Erythroblast (primary cell): ENCODE measurements around the gene IDI1.
"Not testable (repeated sequence)": the region's sequence is repeated elsewhere in the genome, so short reads cannot be mapped to it uniquely, and the experiment has no call there.

Source experiments
- DNase-seq, 2 experiments: peaks; one replicate each; lab custom pipeline; 2025; lab: John Stamatoyannopoulos, UW
- GATA1 ChIP-seq: IDR thresholded peaks from 2 replicates; pipeline ENCODE4 v1.6.1; 2011; ENCODE audit warnings: low read depth, mild to moderate bottlenecking, control low read depth, low read length, moderate library complexity
- POLR2A ChIP-seq: IDR thresholded peaks from 2 replicates; pipeline ENCODE4 v1.6.1; 2011; ENCODE audit warnings: mild to moderate bottlenecking, low read length

IDI1 gene

GRCh38 chr10:1054684-1055083 lies 5.8 kb upstream of the IDI1 start:
- TF ChIP-seq POLR2A (no peak), GATA1 (no peak)
- DNase-seq: no peak

- DNase-seq: no peak
- TF ChIP-seq POLR2A (no peak), GATA1 (no peak)
These were observed 1.6 kb upstream of the IDI1 start for GRCh38 chr10:1050554-1050953.

- peak; percentile 75 to 85 for DNase-seq
- TF ChIP-seq GATA1: peak; percentile 50
- no peak for TF ChIP-seq POLR2A
These were observed 1.2 kb upstream of the IDI1 start for GRCh38 chr10:1050145-1050544.

- DNase-seq: no peak
- no peak for TF ChIP-seq GATA1
These were observed 573 bp upstream of the IDI1 start for GRCh38 chr10:1049425-1049958.

- no peak for TF ChIP-seq GATA1
- TF ChIP-seq POLR2A: no peak
- peak; percentile 71 to 81 for DNase-seq
These were observed 579 bp downstream of the IDI1 start for GRCh38 chr10:1048349-1048731.

- no peak for TF ChIP-seq POLR2A
- peak; percentile 45 to 58 for DNase-seq
These were observed 982 bp downstream of the IDI1 start for GRCh38 chr10:1047937-1048336.

- no peak for DNase-seq
- TF ChIP-seq POLR2A (no peak), GATA1 (no peak)
These were observed 3.5 kb downstream of the IDI1 start for GRCh38 chr10:1045415-1045814.

GRCh38 chr10:1044964-1045363 lies 4.0 kb downstream of the IDI1 start:
- TF ChIP-seq GATA1 (no peak), POLR2A (peak; percentile 29)
- DNase-seq: no peak

- no peak for TF ChIP-seq GATA1
- TF ChIP-seq POLR2A: no peak
- peak in 1 of 2 experiments; percentile 28 for DNase-seq
These were observed 4.8 kb downstream of the IDI1 start for GRCh38 chr10:1044146-1044545.

GRCh38 chr10:1043532-1043995 lies 5.4 kb downstream of the IDI1 start:
- TF ChIP-seq GATA1 (no peak), POLR2A (no peak)
- DNase-seq: peak; percentile 42 to 46

- TF ChIP-seq POLR2A (no peak), GATA1 (no peak)
- DNase-seq: no peak
These were observed 7.4 kb downstream of the IDI1 start for GRCh38 chr10:1041514-1041913.

- no peak for DNase-seq
- TF ChIP-seq GATA1 (no peak), POLR2A (peak; percentile 18)
These were observed 8.8 kb downstream of the IDI1 start for GRCh38 chr10:1040133-1040532.

- peak; percentile 49 for TF ChIP-seq POLR2A
- DNase-seq: not testable (repeated sequence)
These were observed 10.2 kb downstream of the IDI1 start for GRCh38 chr10:1038769-1039168.

GRCh38 chr10:1037098-1037497 lies 11.8 kb downstream of the IDI1 start:
- DNase-seq: no peak
- TF ChIP-seq GATA1: no peak
- TF ChIP-seq POLR2A: peak; percentile 23

GRCh38 chr10:1036341-1036791 lies 12.6 kb downstream of the IDI1 start:
- no peak for DNase-seq
- TF ChIP-seq POLR2A (no peak), GATA1 (no peak)

GRCh38 chr10:1035201-1035600 lies 13.7 kb downstream of the IDI1 start:
- no peak for DNase-seq
- no peak for TF ChIP-seq POLR2A
- no peak for TF ChIP-seq GATA1
